Measurements from ENCODE around the gene IFIT1B.

DNA sequence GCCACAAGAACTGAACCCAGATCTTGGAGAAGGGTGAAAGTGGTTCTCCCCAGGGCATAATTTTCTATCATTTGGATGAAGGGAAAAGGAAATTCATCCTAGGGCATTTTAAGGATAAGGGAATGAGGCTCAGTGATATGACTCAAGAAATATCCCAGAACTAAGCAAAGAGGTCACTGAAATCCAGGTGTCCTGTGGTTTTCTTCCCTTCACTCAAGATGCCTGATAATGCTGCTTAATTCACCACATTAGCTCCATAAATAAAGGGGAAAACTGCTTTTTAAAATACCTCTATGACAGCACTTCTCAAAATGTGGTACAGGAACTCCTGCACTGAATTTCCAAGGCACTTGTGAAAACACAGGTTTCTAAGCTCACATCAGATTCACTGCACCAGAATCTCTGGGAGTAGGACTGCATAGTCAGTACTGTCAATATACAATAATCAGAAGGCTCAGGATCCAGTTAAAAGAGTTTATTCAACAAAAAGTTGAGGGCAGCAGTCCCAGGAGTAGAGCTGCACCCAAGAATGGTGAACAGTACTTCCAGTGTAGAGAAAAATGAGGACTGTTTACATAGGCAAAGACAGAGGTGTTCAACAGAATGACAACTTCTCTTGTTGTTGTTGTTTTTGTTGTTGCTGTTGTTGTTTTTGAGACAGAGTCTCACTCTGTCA, 47.2 kb upstream of the IFIT1B start:
- TF ChIP-seq, protein P1, sequence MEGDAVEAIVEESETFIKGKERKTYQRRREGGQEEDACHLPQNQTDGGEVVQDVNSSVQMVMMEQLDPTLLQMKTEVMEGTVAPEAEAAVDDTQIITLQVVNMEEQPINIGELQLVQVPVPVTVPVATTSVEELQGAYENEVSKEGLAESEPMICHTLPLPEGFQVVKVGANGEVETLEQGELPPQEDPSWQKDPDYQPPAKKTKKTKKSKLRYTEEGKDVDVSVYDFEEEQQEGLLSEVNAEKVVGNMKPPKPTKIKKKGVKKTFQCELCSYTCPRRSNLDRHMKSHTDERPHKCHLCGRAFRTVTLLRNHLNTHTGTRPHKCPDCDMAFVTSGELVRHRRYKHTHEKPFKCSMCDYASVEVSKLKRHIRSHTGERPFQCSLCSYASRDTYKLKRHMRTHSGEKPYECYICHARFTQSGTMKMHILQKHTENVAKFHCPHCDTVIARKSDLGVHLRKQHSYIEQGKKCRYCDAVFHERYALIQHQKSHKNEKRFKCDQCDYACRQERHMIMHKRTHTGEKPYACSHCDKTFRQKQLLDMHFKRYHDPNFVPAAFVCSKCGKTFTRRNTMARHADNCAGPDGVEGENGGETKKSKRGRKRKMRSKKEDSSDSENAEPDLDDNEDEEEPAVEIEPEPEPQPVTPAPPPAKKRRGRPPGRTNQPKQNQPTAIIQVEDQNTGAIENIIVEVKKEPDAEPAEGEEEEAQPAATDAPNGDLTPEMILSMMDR (conservative IDR thresholded peaks at IDR 0.05; ENCODE audit: low read depth, low read length): no peak
- no peak for TF ChIP-seq EZH2 (IDR thresholded peaks at IDR 0.05; ENCODE audit: borderline replicate concordance, low read depth, low read length, poor library complexity, severe bottlenecking)

Measured in A673 (cell line).